GM19452 (cell line): ENCODE results near the gene CCNK.
A peak's percentile ranks its signal among the peaks of the same experiment; 100 is the strongest.

Experiments
- ATAC-seq: cut with Tn5 transposase; IDR thresholded peaks from one replicate; pipeline ENCODE4 v1.9.1; 2021; ENCODE audit not compliant: unreplicated experiment

The CCNK gene

DNA sequence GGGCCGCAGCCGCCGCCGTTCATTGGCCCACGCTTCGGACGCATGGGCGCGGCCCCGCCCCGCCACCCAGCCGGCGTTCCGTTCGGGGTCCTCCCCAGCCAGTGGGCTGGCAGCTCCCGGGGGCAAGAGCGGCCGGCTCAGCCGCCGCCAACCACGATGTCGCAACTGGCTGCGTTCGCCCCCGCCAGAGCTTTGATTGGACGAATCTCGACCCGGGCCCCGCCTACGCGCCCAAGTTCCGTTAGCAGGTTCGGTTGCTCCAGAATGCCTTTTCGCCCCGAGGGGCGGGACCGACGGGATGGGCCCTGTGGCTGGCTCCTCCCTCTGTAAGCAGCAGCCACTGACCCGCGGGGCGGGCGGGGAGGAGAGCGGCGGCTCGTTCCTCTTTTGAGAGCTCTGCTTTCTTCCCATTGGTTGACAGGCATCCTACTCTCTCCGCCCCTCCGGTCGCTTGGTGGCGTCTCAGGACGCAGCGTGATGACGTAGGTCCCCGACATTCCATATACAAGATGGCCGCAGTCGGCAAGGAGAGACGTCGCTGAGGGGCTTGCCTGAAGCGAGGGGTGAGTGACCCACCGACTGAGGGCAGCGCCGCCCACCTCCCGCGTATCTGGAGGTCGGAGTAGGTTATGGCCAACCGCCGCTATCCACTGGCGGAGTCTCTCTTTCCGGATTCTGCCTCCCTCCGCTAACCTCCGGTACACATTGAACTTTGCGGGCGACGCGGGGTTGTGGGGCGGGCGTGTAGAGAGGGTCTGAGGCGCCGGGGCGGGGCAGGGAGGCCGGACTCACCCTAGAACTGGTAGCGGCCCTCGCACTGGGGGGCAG is at the start of gene CCNK:
TSS of gene CCNK (plus strand) at position 493 of the 828 bp plus-strand sequence. CDS start 11,269 bp downstream, outside the sequence.
- peak; percentile 85 for ATAC-seq

DNA sequence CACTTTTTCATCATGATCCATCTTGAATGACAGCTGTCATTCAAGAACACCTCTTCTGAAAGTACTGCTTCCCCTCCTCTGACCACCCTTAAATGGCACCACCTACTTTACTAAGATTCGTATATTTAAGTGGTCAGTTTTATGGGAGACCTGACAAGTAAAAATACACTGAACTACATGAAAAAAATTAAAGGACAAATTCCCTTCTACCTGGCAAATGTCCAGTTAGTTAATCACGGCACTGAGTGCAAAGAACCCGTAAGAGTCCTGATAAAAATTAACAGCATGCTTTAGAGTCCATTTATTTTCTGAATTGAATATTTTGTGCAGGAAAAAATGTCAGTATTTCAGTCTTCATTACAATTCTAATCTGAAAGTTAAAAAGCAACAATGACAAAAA is 49.2 kb upstream of the CCNK start:
- ATAC-seq: no peak

DNA sequence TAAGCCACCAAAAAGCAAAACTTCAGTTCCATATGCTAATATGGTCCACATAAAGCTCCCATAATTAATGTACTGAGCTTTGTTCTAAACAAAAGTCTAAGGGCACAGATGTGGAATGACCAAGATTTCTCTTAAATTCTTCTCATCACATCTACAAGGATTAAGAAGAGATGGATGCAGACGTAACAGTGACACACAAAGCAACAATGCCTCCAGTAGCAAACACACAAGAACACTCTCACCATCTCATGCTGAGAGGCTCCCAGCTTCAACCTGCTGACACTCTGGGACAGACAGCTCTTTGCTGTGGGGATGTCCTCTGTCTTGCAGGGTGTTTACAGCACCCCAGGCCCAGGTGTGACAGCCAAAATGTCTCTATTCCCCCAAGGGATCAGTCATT is 48.7 kb upstream of the CCNK start:
- ATAC-seq: no peak

DNA sequence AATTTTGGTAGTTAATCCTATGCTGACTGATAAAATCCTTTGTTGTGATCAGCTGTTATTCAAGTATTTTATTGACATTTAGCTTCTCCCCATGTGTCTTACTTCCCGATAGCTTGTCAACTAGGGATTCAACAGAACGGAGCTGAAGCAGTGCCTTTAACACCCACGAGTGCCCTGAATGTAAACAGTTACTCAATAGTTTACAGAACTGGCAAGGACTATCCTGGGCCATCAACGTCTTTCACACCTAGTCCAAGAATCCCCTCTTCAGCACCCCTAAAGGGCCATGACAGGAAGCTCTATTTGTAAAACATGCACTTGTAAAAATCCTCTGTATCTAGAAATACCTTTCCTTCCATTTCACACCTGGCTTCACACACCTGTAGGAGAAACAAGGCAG is 45.9 kb upstream of the CCNK start:
- ATAC-seq: no peak

DNA sequence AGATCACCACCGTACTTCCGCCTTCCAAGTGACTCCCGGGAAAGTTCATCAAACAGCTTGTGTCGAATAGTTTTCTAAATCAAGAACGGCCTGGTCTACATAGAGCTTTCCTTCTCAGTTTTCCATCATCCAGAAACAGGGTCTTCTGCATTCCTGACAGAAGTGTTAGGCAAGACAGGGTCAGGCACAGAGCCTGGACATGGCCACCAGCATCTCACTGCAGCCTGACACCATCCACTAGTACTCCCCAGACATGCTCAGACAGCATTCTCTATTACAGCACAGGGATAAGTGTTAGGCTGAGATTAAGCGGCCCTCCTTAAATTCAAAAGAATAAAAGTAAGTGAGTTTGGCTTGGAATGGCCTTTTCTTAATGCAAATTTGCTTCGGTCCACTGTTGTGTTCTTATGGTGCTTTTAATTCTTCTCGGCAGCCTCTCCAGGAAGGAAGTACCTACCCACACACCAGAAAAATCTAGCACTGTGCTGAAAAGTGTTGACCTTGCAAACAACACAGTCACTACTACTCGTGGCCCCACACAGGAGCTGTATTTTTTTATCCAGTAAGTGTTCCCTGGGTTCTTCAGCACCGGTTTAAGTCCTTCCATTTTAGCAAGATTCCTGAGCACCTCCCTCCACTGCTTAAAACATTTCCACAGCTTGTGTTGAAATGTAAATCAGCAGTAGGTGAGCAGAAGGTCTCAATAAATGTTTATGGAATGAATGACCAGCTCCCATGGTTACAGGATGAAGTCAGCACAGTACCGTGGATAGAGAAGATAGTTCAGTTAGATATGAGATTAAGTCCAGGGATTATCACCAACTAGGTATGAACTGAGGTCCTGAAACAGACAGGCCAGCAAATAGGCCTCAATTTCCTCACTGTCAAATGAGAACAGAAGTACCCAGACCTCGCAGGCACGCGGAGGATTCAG is 44.7 kb upstream of the CCNK start:
- ATAC-seq: no peak

DNA sequence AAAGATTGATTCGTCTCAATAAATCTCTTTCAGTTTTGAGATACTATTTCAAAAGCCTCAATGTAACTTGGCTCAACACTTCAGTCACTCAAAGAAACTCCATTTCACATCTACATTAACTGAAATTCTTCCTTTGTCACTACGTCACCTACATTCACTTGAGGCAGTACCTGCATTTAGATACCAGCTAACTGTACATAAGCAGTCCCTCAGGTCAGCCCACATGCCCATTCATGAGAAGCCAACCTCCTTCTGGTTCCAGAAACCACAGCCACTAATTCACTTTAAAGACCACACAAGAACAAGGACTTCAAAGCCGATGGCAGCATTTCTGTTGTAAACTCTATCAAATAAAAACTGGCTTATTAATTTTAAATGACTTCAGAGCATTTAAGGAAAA is 43.5 kb upstream of the CCNK start:
- no peak for ATAC-seq

DNA sequence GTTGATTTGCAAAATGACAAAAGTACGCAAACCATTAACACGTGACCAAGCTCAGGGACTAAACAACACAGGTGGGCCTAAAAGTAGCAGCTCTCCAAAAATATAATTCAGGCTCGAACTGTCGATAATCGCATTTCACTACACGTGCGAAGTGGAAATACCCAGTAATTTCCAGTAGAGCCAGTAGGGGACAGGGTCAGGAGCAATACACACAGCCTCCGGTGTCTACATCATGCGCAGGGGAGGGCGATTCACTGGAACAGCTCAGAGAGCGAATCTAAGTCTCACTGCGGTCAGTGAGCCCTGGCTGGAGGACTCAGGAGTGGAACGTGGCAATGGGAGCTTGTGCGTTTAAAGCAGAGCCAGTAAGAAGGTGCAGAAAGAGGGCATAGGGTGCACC is 40.9 kb upstream of the CCNK start:
- ATAC-seq: no peak

DNA sequence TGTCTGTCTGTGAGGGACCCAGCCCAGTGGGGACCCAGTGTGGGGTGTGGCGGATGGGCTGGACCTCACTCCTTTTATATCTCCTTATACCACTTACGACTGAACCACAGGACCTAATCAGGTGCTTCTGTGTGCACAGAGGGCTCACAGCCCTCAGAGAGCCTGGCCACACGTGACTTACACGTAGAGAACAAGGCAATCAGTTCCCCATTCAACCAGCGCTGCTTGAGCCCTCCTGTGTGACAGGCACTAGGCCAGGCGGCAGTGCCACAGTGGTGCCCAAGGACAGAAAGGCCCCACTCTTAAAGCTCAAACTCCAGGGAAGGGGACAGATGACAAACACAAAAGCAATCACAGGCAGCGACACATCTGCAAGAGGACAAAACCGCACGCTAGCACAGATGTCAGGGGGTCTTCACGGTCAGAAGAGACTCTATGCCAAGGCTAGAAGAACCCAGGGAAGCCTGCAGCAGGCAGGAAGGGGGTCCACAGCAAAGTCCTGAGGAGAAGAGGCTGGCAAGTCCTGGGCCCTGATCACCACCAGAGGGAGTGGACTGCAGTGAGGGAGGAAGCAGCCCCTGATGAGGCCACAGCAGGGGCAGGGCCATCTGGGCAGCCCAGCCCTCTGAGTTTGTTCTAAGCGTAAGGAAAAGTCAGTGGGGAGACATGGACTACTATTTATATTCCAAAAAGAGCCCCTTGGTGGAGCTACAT is 39.9 kb upstream of the CCNK start:
- ATAC-seq: no peak

DNA sequence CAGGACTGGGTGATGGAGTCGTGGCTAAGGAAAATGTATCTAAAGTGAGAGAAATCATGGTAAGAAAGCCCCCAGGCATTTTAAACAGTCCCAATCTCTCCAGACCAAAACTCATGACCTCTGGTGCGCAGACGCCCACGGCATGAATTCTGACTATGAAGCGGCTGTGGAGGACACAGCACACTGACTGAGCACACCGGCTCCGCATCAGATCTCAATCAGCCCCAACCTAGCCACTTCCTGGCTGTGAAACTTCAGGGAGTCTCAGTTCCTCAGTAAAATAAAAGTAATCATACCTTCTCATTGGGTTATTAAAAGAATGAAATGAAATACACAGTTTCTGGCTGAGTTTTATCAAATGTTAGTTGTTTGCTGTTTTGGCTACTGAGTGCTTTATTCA is 39.3 kb upstream of the CCNK start:
- no peak for ATAC-seq

DNA sequence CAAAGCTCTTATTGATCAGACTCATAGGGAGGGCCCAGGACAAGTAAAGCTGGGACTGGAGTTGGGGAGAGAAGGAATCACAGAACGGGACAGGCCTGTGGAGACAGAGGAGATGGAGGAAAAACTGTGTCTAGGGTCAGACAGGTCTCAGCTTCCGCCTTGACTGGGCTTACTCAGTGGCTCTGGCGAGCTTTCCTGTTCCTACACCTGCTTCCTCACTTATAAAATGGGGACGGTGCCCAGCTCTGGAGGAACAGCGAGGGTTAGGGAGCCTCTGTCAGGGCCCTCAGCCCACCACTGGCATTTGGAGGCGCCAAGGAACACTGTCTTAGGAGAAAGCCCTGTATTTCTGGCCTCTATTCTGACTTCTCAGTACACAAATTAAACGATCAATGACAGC is 35.3 kb upstream of the CCNK start:
- no peak for ATAC-seq

DNA sequence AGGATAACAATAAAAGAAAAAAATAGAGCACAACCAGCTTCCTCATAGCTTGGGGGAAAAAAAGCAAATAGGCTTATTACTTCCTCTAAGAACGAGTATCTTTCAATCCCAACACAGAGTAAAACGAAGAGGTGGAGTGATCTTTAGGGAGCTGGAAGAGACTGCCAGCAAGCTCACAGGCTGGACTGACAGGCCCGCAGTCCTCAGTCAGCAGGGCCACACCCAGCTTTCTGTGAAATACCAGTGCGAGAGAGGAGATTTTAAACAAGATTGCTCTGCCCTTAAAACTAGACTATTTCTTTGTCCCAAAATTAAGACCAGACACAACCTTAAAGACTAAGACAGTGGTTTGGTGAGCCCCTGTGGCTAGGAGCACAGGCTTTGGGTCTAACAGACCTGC is 33.5 kb upstream of the CCNK start:
- ATAC-seq: no peak

DNA sequence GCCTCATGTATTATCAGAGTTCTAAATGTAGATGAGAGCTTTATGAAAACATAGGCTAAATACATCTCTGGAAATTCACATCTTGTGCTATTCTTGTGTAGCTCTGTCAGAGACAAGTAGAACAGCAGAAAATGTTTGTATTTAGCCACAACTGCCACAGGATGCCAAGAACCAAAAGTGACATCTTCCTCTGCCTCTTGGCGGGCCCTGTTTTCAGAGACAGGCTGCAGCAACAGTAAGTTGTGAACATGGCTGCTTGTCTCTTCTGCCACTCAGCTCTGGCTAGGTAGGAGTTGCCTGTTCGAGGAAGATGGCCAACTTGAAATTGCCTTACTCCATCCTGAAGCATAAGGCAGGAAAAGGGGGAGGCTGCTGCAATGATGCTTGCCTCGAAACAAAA is 30.9 kb upstream of the CCNK start:
- no peak for ATAC-seq

DNA sequence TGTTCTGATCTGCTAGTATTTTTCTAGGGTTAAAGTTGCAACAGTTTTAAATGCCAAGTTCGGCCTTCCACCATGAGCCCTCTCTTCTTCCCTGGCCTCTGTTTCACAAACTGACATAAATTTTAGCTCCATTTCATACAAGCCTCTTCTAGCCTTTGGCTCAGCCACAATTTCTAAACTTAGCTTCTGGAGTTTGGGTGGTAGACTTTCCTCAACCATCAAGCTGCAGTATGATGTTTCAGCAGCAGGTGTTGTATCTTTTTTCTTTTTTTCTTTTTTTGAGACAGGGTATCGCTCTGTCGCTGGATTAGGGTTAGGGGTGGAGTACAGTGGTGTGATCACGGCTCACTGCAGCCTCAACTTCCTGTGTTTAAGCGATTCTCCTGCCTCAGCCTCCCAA is 30.0 kb upstream of the CCNK start:
- no peak for ATAC-seq

DNA sequence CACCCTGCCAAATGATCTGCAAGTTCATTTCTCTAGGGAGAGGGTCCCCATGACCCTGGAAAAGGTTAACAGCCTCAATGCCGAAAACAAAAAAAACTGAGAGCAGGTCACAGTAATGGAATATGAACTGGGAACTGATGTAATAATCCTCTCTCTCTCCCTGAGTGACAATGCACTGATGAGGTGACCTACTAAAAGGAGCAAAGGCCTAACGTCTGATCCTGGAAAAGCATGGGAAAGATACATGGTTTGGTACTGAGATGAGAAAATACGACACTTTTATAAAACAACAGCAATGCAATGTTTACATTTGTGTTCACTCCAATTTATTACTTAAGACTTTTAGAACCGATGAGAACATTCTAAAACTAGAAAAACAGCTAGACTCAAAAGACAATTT is 28.2 kb upstream of the CCNK start:
- no peak for ATAC-seq

DNA sequence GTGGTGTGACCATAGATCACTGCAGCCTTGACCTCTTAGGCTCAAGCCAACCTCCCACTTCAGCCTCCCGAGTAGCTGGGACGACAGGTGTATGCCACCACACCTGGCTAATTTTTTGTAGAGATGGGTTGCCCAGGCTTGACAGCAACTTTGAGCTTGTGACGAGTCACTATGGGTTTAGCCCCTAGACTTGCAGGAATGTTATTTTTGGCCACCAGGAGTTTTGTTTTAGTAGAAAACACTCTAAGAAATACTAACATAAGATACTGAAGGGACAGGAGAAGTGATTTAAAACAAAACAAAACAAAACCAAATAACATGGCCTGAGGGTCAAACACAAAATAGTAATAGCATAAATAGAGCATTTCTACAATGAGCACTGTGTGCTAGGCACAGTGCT is 27.0 kb upstream of the CCNK start:
- no peak for ATAC-seq

DNA sequence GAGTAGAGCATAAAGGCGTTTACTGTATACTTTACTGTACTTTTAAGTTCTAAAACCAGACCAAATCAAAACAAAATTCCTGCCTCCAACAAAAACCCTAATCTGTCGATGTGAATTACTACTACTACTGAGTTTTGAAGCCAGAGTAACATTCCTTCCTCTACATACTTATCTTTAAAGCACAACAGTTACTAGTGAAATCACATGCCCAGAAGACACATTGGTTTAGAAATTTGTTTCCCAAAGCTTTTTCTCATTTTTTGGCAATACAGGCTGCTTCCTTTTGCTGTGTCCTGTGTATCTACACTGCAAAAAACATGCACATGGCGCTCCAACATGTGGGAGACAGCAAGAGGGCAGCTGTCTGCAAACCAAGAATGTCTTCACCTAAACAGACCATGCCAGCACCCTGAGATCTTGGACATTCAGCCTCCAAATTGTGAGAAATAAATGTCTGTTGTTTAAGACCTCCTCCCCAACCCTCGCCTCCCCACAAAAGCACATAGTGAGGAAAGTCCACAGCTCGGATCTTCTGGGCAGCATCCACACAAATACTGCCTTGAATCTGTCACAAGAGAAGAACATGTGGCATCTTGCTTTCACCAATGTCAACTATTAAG is 21.6 kb upstream of the CCNK start:
- ATAC-seq: no peak

DNA sequence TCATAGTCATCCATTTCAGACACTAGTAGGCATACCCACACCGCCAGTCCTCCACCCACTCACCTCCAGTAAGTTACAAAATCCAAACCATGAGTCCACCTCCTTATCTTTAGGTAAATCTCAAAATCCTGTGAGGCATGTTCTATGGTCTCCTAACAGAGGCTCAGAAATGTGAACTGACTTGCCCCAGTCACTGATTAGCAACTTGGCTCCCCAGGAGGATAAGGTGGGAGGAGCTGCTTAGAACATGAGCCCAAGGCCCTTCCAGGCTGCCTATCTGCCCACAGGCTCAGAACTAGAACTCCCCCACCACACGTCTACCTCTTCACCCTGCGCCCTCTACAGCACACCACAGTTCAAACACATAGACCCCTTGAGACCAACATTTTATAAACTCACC is 20.4 kb upstream of the CCNK start:
- ATAC-seq: no peak

DNA sequence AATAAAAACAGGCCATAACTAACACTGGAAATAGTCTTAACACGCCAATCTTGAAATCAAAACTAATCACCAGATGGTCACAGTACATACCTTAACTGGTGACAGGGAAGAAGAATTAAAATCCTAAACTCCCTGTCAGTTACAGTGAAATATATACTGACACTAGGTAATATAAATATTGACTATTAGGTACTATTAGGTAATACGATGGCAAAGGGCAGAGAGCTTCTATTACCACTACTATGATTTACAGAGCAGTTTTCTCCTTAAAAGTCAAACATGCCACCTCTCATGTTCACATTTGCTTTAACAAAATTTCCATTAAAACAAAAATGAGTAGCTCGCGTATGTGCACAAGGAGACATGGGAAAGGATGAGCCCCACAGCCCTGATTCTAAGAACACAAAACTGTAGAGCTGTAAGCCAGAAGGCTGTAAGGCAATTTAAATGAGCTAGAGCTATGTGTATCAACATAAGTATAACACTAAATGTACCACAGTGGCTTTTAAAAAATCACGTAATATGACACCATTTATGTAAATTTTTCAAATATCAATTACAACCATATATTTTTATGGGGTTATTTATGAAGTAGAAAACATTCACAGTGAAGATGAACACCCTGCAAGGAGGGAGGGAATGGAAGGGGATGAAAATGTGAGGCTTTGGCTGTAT is 19.7 kb upstream of the CCNK start:
- ATAC-seq: no peak

DNA sequence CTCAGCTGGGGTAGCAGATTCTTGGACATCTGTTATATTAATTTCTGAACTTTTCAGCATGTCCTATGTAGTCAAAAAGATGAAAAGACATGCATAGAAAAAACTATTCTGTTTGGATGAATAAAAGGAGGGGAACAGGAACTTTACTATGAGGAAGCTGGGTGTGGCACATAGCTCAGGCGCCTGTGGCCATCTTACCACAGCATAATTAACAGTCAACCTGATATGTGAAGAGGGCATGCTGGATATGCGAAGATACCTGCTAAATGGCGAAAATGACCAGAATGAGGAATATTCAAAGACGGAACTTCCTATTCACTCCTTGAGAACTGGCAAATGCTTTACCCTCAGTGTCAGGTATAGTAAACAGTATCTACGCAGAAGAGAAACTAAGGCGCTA is 19.0 kb upstream of the CCNK start:
- ATAC-seq: no peak

DNA sequence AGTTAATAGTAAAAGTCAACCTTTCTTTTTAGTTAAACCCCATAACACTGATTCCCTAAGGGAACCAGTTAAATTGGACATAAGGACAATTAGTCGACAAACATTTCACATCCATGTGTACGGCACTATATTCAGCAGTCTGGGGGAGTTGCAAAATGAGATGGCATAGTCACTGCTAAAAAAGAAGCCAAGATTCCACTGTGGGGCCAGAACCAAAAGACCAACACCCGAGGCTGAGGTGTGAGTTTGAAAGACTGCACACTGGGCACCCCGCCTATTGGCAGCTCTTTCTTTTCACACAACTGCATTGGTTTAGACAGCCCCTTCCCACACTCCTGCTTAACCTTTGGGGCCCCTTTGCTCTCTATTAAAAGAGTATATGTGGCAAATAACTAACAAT is 17.2 kb upstream of the CCNK start:
- no peak for ATAC-seq

DNA sequence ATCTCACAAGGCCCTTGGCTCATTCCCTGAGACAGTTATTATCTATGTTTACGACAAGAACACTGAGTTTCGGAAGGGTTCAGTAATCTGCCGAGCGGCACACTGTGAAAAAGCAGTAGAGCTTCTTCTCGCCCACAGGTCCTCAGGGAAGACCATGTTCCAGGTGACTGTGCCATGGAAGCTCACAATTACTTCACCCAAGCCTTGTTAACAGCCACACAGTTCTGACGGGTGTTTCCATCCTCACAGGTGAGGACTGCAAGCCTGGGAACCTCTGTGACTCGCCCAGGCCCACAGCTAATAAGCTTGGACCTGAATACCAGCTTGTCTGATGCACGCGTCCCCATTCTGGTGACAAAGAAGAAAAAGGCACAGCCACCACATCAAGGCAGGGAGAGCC is 15.9 kb upstream of the CCNK start:
- no peak for ATAC-seq
